ENCODE results near the gene NR2C2AP. TPM values are rescaled to one million over a fixed set of nuclear protein-coding genes. Genes with fewer than 3 reads are reported as not detected.

Gene NR2C2AP
- total and polyA plus RNA-seq, 9 donors = 7.5 to 13.1 (median 11.5) TPM

GRCh38 chr19:19154768-19155494 is 48.3 kb downstream of the NR2C2AP start:
- no peaks in the 10 kb centered on the region for H3K27me3 ChIP-seq (ENCODE audit: control insufficient read depth, insufficient read depth, low read length)
- no peak overlapping the region for H3K4me3 ChIP-seq (ENCODE audit: low read length)
- peaks cover 2% of the 10 kb centered on the region for H3K9me3 ChIP-seq (replicated peaks; ENCODE audit: control insufficient read depth, low read depth, low read length)
- 75% methylated on average over 4 of the region's 6 CpGs for WGBS (ENCODE audit: insufficient coverage)
- no peaks in the 10 kb centered on the region for H3K4me1 ChIP-seq (ENCODE audit: control insufficient read depth, insufficient read depth, low read length)
- DNase-seq = no peak
- H3K27ac ChIP-seq (ENCODE audit: low read length) = no peak overlapping the region
- H3K36me3 ChIP-seq (ENCODE audit: control insufficient read depth, insufficient read depth, low read length) = peaks cover 12% of the 10 kb centered on the region

DNA sequence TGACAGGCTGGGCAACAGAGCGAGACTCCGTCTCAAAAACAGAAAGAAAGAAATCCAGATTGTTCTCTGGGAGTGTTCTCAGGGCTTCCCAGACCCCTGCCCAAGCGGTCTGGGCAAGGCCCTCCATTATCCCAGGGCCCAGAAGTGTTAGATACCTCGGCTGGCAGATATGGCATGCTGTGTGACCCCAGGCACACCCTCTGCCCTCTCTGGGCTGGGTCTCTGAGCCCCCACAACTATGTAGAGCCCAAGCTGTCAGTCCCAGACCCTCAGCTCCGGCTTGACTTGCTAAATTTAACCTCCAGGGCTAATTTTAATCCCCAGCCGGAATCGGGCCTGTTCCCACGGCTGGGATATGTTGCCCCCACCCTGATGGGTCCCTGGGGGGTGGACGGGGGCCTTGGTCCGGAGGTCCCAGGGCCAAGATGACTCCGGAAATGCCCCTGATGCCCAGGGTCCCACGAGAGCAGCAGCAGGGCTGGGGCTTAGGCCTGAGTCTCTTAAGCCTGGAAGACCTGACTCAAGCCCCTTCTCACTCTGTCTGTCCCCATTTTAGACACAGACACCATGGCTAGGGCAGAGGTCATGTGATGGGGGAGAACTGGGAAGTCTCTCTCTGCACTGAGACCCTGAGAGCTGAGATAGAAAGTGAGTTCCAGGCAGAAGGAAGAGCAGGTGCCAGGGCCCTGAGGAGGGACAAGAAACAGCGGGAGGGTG is 50.4 kb downstream of the NR2C2AP start:
- no peaks in the 10 kb centered on the region for H3K4me1 ChIP-seq (ENCODE audit: control insufficient read depth, insufficient read depth, low read length)
- no peak overlapping the region for H3K4me3 ChIP-seq (ENCODE audit: low read length)
- no peak for DNase-seq
- peaks cover 2% of the 10 kb centered on the region for H3K9me3 ChIP-seq (replicated peaks; ENCODE audit: control insufficient read depth, low read depth, low read length)
- no peaks in the 10 kb centered on the region for H3K27me3 ChIP-seq (ENCODE audit: control insufficient read depth, insufficient read depth, low read length)
- H3K36me3 ChIP-seq (ENCODE audit: control insufficient read depth, insufficient read depth, low read length) = peaks cover 22% of the 10 kb centered on the region
- WGBS (ENCODE audit: insufficient coverage) = 81% methylated on average over 10 of the region's 13 CpGs
- no peak overlapping the region for H3K27ac ChIP-seq (ENCODE audit: low read length)

- WGBS (ENCODE audit: insufficient coverage) = 63% methylated on average over 11 of the region's 11 CpGs
- no peak overlapping the region for H3K27ac ChIP-seq (ENCODE audit: low read length)
- no peaks in the 10 kb centered on the region for H3K4me1 ChIP-seq (ENCODE audit: control insufficient read depth, insufficient read depth, low read length)
- H3K9me3 ChIP-seq (replicated peaks; ENCODE audit: control insufficient read depth, low read depth, low read length) = peaks cover 4% of the 10 kb centered on the region
- no peak overlapping the region for H3K4me3 ChIP-seq (ENCODE audit: low read length)
- H3K27me3 ChIP-seq (ENCODE audit: control insufficient read depth, insufficient read depth, low read length) = no peaks in the 10 kb centered on the region
- DNase-seq = no peak
- peaks cover 31% of the 10 kb centered on the region for H3K36me3 ChIP-seq (ENCODE audit: control insufficient read depth, insufficient read depth, low read length)
Observed at GRCh38 chr19:19151418-19151817, 51.8 kb downstream of the NR2C2AP start.

Other genes with a start within 250 kb of the NR2C2AP start
- 47.3 TPM for gene SUGP2, start 169.9 kb downstream of the NR2C2AP start, total RNA-seq
- 10 to 100 TPM; 47.5 to 82.0 (median 60.4) TPM for gene SUGP2, start 169.9 kb downstream of the NR2C2AP start, polyA plus RNA-seq (ENCODE audit: insufficient read depth in 1 of 8, insufficient read length in 8 of 8, low replicate concordance in 1 of 8)
- 20.9 TPM for gene ARMC6, start 169.8 kb downstream of the NR2C2AP start, total RNA-seq
- 10 to 100 TPM; 25.2 to 31.9 (median 30.0) TPM for gene ARMC6, start 169.8 kb downstream of the NR2C2AP start, polyA plus RNA-seq (ENCODE audit: insufficient read depth in 1 of 8, insufficient read length in 8 of 8, low replicate concordance in 1 of 8)
- 5.9 TPM for gene SLC25A42, start 139.4 kb downstream of the NR2C2AP start, total RNA-seq
- gene SLC25A42, start 139.4 kb downstream of the NR2C2AP start, polyA plus RNA-seq (ENCODE audit: insufficient read depth in 1 of 8, insufficient read length in 8 of 8, low replicate concordance in 1 of 8) = 10 to 100 TPM in 4 of 8 donors, 1 to 10 TPM in 4; 8.7 to 12.2 (median 9.9) TPM
- 18.5 TPM for gene TMEM161A, start 64.9 kb downstream of the NR2C2AP start, total RNA-seq
- gene TMEM161A, start 64.9 kb downstream of the NR2C2AP start, polyA plus RNA-seq (ENCODE audit: insufficient read depth in 1 of 8, insufficient read length in 8 of 8, low replicate concordance in 1 of 8) = 10 to 100 TPM; 18.5 to 36.4 (median 24.5) TPM
- 0.98 TPM for gene MEF2B, start 33.2 kb downstream of the NR2C2AP start, total RNA-seq
- gene MEF2B, start 33.2 kb downstream of the NR2C2AP start, polyA plus RNA-seq (ENCODE audit: insufficient read depth in 1 of 8, insufficient read length in 8 of 8, low replicate concordance in 1 of 8) = 1 to 10 TPM in 6 of 8 donors, under 1 TPM in 2; 0.33 to 3.7 (median 1.4) TPM
- 7.8 TPM for gene BORCS8, start 11.3 kb downstream of the NR2C2AP start, total RNA-seq
- gene BORCS8, start 11.3 kb downstream of the NR2C2AP start, polyA plus RNA-seq (ENCODE audit: insufficient read depth in 1 of 8, insufficient read length in 8 of 8, low replicate concordance in 1 of 8) = 10 to 100 TPM; 10.9 to 16.6 (median 12.9) TPM
- 125 TPM for gene RFXANK, start 11.2 kb downstream of the NR2C2AP start, total RNA-seq
- gene RFXANK, start 11.2 kb downstream of the NR2C2AP start, polyA plus RNA-seq (ENCODE audit: insufficient read depth in 1 of 8, insufficient read length in 8 of 8, low replicate concordance in 1 of 8) = 10 to 100 TPM; 57.1 to 84.2 (median 71.0) TPM
- 0.22 TPM for gene NCAN, start 8.5 kb upstream of the NR2C2AP start, total RNA-seq
- under 1 TPM; 0.07 to 0.27 (median 0.09) TPM for gene NCAN, start 8.5 kb upstream of the NR2C2AP start, polyA plus RNA-seq (ENCODE audit: insufficient read depth in 1 of 8, insufficient read length in 8 of 8, low replicate concordance in 1 of 8)
- 1.3 TPM for gene TM6SF2, start 69.9 kb upstream of the NR2C2AP start, total RNA-seq
- gene TM6SF2, start 69.9 kb upstream of the NR2C2AP start, polyA plus RNA-seq (ENCODE audit: insufficient read depth in 1 of 8, insufficient read length in 8 of 8, low replicate concordance in 1 of 8) = 1 to 10 TPM; 1.8 to 6.7 (median 2.4) TPM
- 22.2 TPM for gene SUGP1, start 117.1 kb upstream of the NR2C2AP start, total RNA-seq
- gene SUGP1, start 117.1 kb upstream of the NR2C2AP start, polyA plus RNA-seq (ENCODE audit: insufficient read depth in 1 of 8, insufficient read length in 8 of 8, low replicate concordance in 1 of 8) = 10 to 100 TPM; 32.4 to 43.9 (median 37.5) TPM
- gene MAU2, start 117.4 kb upstream of the NR2C2AP start, total RNA-seq = 28.9 TPM
- 10 to 100 TPM; 29.0 to 67.8 (median 41.3) TPM for gene MAU2, start 117.4 kb upstream of the NR2C2AP start, polyA plus RNA-seq (ENCODE audit: insufficient read depth in 1 of 8, insufficient read length in 8 of 8, low replicate concordance in 1 of 8)
- 25.1 TPM for gene GATAD2A, start 202.3 kb upstream of the NR2C2AP start, total RNA-seq
- 10 to 100 TPM; 40.7 to 62.2 (median 50.2) TPM for gene GATAD2A, start 202.3 kb upstream of the NR2C2AP start, polyA plus RNA-seq (ENCODE audit: insufficient read depth in 1 of 8, insufficient read length in 8 of 8, low replicate concordance in 1 of 8)

Measured in muscle of leg (tissue), 11 donors.